C4-2B (cell line): Measurements from ENCODE around the gene CDKN2AIP.

Experiments used
- ZFX ChIP-seq: fragments of 450-650 bp; IDR thresholded peaks from 2 replicates; pipeline ENCODE4 v1.6.1; 2017
- TF ChIP-seq, protein P1 (sequence below): fragments of 450-650 bp; conservative IDR thresholded peaks from 2 replicates; pipeline ENCODE4 v1.5.1; 2017; ENCODE audit warnings: mild to moderate bottlenecking

DNA sequence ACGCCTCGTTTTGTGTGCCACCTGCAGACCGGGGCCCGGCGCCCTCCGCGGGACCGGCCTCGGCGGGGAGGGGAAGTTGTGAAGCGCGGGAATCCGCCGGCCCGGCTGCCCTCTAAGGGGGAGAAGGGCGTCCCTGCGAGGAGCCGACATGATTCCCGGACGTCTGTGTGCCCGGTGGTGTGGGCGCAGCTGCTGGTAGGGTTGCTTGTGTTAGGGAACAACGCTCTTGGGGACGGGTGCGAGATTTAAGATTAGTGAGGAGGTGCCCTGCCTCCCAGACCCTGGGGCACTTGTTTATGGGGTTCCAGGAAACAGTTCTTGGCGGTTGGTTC, 627 bp downstream of the CDKN2AIP start:
- TF ChIP-seq, protein P1, sequence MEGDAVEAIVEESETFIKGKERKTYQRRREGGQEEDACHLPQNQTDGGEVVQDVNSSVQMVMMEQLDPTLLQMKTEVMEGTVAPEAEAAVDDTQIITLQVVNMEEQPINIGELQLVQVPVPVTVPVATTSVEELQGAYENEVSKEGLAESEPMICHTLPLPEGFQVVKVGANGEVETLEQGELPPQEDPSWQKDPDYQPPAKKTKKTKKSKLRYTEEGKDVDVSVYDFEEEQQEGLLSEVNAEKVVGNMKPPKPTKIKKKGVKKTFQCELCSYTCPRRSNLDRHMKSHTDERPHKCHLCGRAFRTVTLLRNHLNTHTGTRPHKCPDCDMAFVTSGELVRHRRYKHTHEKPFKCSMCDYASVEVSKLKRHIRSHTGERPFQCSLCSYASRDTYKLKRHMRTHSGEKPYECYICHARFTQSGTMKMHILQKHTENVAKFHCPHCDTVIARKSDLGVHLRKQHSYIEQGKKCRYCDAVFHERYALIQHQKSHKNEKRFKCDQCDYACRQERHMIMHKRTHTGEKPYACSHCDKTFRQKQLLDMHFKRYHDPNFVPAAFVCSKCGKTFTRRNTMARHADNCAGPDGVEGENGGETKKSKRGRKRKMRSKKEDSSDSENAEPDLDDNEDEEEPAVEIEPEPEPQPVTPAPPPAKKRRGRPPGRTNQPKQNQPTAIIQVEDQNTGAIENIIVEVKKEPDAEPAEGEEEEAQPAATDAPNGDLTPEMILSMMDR = no peak
- no peak for TF ChIP-seq ZFX
